ENCODE data around the gene NCK2.

NCK2 gene

GRCh38 chr2:105821428-105822125 is 76.9 kb downstream of the NCK2 start:
- DNase-seq = no peak

GRCh38 chr2:105822186-105822585 is 77.5 kb downstream of the NCK2 start:
- DNase-seq = no peak

- DNase-seq = no peak
These were observed 79.7 kb downstream of the NCK2 start for GRCh38 chr2:105824446-105824845.

GRCh38 chr2:105827351-105828096 is 82.8 kb downstream of the NCK2 start:
- DNase-seq = no peak

- DNase-seq = no peak
These were observed 83.8 kb downstream of the NCK2 start for GRCh38 chr2:105828558-105828957.

GRCh38 chr2:105834931-105835330 is 90.2 kb downstream of the NCK2 start:
- DNase-seq = no peak

- DNase-seq = no peak
These were observed 91.6 kb downstream of the NCK2 start for GRCh38 chr2:105836341-105836740.

- no peak for DNase-seq
These were observed 92.4 kb downstream of the NCK2 start for GRCh38 chr2:105836840-105837692.

GRCh38 chr2:105839793-105840192 is 95.1 kb downstream of the NCK2 start:
- no peak for DNase-seq

- no peak for DNase-seq
These were observed 96.2 kb downstream of the NCK2 start for GRCh38 chr2:105840933-105841332.

GRCh38 chr2:105841551-105841950 is 96.8 kb downstream of the NCK2 start:
- DNase-seq = no peak

GRCh38 chr2:105842555-105842954 is 97.8 kb downstream of the NCK2 start:
- peak; percentile 29 for DNase-seq

- DNase-seq = no peak
These were observed 99.0 kb downstream of the NCK2 start for GRCh38 chr2:105843476-105844374.

GRCh38 chr2:105845976-105846375 is 101.3 kb downstream of the NCK2 start:
- no peak for DNase-seq

GRCh38 chr2:105847056-105847455 is 102.3 kb downstream of the NCK2 start:
- DNase-seq = no peak

GRCh38 chr2:105848367-105848766 is 103.7 kb downstream of the NCK2 start:
- DNase-seq = peak; percentile 21

GRCh38 chr2:105849431-105850179 is 104.9 kb downstream of the NCK2 start:
- peak; percentile 81 for DNase-seq

GRCh38 chr2:105852066-105852465 is 107.4 kb downstream of the NCK2 start:
- DNase-seq = no peak

- DNase-seq = peak; percentile 70
These were observed 108.8 kb downstream of the NCK2 start for GRCh38 chr2:105853354-105854088.

- no peak for DNase-seq
These were observed 110.3 kb downstream of the NCK2 start for GRCh38 chr2:105854972-105855371.

GRCh38 chr2:105856581-105856980 is 111.9 kb downstream of the NCK2 start:
- no peak for DNase-seq

Data from DMS53 (cell line).